Upper lobe of left lung (tissue), 6 donors: ENCODE results near the gene ORC1. TPM values are rescaled to one million over a fixed set of nuclear protein-coding genes. Genes with fewer than 3 reads are reported as not detected.
A peak's percentile ranks its signal among the peaks of the same experiment; 100 is the strongest.

Experiments
- ATAC-seq, 2 donors: fragments of 200-7000 bp; cut with Tn5 transposase; one replicate each; pipeline ENCODE4 v1.9.1; 2022; ENCODE audit warnings: mild to moderate bottlenecking in 2 of 2, moderate library complexity in 2 of 2; ENCODE audit not compliant: low FRiP score in 2 of 2
- DNase-seq, 2 donors: peaks; one replicate each; pipeline ENCODE4 v3.0.0-alpha.2; 2019 to 2020
- H3K27ac ChIP-seq, 4 donors: fragments of 200-600 bp; sonication (generic); one replicate each; pipeline ENCODE4 v1.5.1; 2016 to 2019
- H3K27me3 ChIP-seq, 4 donors: fragments of 200-600 bp; sonication (generic); one replicate each; pipeline ENCODE4 v1.5.1; 2017 to 2019
- H3K36me3 ChIP-seq, 4 donors: fragments of 200-600 bp; sonication (generic); one replicate each; pipeline ENCODE4 v1.5.1; 2016 to 2019
- H3K4me1 ChIP-seq, 4 donors: fragments of 200-600 bp; sonication (generic); one replicate each; pipeline ENCODE4 v1.5.1; 2018 to 2019
- H3K4me3 ChIP-seq, 4 donors: fragments of 200-600 bp; sonication (generic); one replicate each; pipeline ENCODE4 v1.5.1; 2017 to 2019; ENCODE audit warnings: mild to moderate bottlenecking in 2 of 4, moderate library complexity in 1 of 4
- H3K9me3 ChIP-seq, 4 donors: fragments of 200-600 bp; sonication (generic); one replicate each; pipeline ENCODE4 v1.5.1; 2018 to 2019
- CTCF ChIP-seq, 6 experiments: fragments of 450-650 bp in 4 of 6; fragments of 200-600 bp in 2 of 6; sonication (generic) in 2 of 6; IDR thresholded peaks; one replicate each; pipeline ENCODE4 v1.5.1; 2016 to 2019; ENCODE audit warnings: antibody characterized with exemption in 6 of 6
- EP300 ChIP-seq, 4 donors: sonication (generic); formaldehyde crosslinking; IDR thresholded peaks; one replicate each; pipeline ENCODE4 v1.5.1; 2017; ENCODE audit warnings: antibody characterized with exemption in 4 of 4, control low read depth in 2 of 4
- POLR2A ChIP-seq, 4 donors: fragments of 450-650 bp; IDR thresholded peaks; one replicate each; pipeline ENCODE4 v1.5.1; 2016 to 2017; ENCODE audit warnings: antibody characterized with exemption in 4 of 4, mild to moderate bottlenecking in 2 of 4
- POLR2AphosphoS5 ChIP-seq, 2 donors: sonication (generic); formaldehyde crosslinking; IDR thresholded peaks; one replicate each; pipeline ENCODE4 v1.5.1; 2017; ENCODE audit warnings: antibody characterized with exemption in 2 of 2
- WGBS, 2 donors: methylation state at CpG; one replicate each; pipeline ENCODE4 v1.1.5; 2017 to 2018; 5-methylcytosine and 5-hydroxymethylcytosine counted together
- total RNA-seq, 6 donors: library from RNA; depleted of rRNA in 4 of 6; stranded (reverse); fragments of >200 nt in 4 of 6; gene quantifications; one replicate each; pipeline versions ENCODE4 v1.1.0 to v1.2.1, GENCODE V29; 2016 to 2021
- donor health status: DM: no; HTN: no; CAD: no; lungs with moderate emphysema.
- donor health status: DM: no; HTN: yes; CAD: no; lungs with severe emphysema.

ORC1 gene
- total RNA-seq, 6 donors from 2014 or later = 0.22 to 1.1 (median 0.96) TPM

GRCh38 chr1:52416811-52417210, 12.6 kb upstream of the ORC1 start:
- H3K4me3 ChIP-seq = no peak overlapping the region
- H3K27me3 ChIP-seq = no peaks in the 10 kb centered on the region
- H3K27ac ChIP-seq = no peak overlapping the region
- 85 to 90% methylated on average over 2 of the region's 2 CpGs for WGBS, 2 donors
- no peaks in the 10 kb centered on the region for H3K4me1 ChIP-seq
- no peak for TF ChIP-seq POLR2A (IDR thresholded peaks at IDR 0.05)
- no peak for TF ChIP-seq CTCF (IDR thresholded peaks at IDR 0.05)
- DNase-seq = no peak
- no peak for ATAC-seq
- H3K9me3 ChIP-seq = no peaks in the 10 kb centered on the region
- H3K36me3 ChIP-seq = peaks cover 42 to 98% (median 70%) of the 10 kb centered on the region in 4 donors

GRCh38 chr1:52414942-52415341, 10.7 kb upstream of the ORC1 start:
- DNase-seq = no peak
- ATAC-seq = no peak
- H3K36me3 ChIP-seq = peaks cover 54 to 100% (median 87%) of the 10 kb centered on the region in 4 donors
- H3K27ac ChIP-seq = no peak overlapping the region
- H3K4me1 ChIP-seq = no peaks in the 10 kb centered on the region
- H3K4me3 ChIP-seq = no peak overlapping the region
- no peaks in the 10 kb centered on the region for H3K27me3 ChIP-seq
- TF ChIP-seq POLR2AphosphoS5 (IDR thresholded peaks at IDR 0.05) (no peak), EP300 (IDR thresholded peaks at IDR 0.05) (no peak), POLR2A (IDR thresholded peaks at IDR 0.05) (no peak), CTCF (IDR thresholded peaks at IDR 0.05) (no peak)
- H3K9me3 ChIP-seq = no peaks in the 10 kb centered on the region

- Histone ChIP-seq H3K27ac (no peak overlapping the region), H3K4me1 (no peaks in the 10 kb centered on the region), H3K36me3 (peaks cover 62 to 100% (median 93%) of the 10 kb centered on the region in 4 donors), H3K9me3 (no peaks in the 10 kb centered on the region), H3K4me3 (no peak overlapping the region), H3K27me3 (no peaks in the 10 kb centered on the region)
- ATAC-seq (no peak), DNase-seq (no peak)
- 95 to 98% methylated on average over 10 of the region's 10 CpGs for WGBS, 2 donors
- TF ChIP-seq POLR2A (IDR thresholded peaks at IDR 0.05) (no peak), CTCF (IDR thresholded peaks at IDR 0.05) (no peak), EP300 (IDR thresholded peaks at IDR 0.05) (no peak), POLR2AphosphoS5 (IDR thresholded peaks at IDR 0.05) (no peak)
Observed at GRCh38 chr1:52413410-52413989, 9.3 kb upstream of the ORC1 start.

GRCh38 chr1:52404975-52405338, 734 bp upstream of the ORC1 start:
- H3K9me3 ChIP-seq = no peaks in the 10 kb centered on the region
- H3K27ac ChIP-seq = peak overlapping the region; percentile 86 to 96 (median 90)
- peaks cover 20 to 27% (median 26%) of the 10 kb centered on the region in 4 donors for H3K4me1 ChIP-seq
- ATAC-seq (no peak), DNase-seq (no peak)
- TF ChIP-seq CTCF (IDR thresholded peaks at IDR 0.05) = no peak
- no peak for TF ChIP-seq POLR2A (IDR thresholded peaks at IDR 0.05)
- no peak for TF ChIP-seq EP300 (IDR thresholded peaks at IDR 0.05)
- TF ChIP-seq POLR2AphosphoS5 (IDR thresholded peaks at IDR 0.05) = no peak
- 4% methylated on average over 7 to 8 of the region's 8 CpGs for WGBS, 2 donors
- peaks cover 12 to 42% (median 22%) of the 10 kb centered on the region in 4 donors for H3K36me3 ChIP-seq
- no peaks in the 10 kb centered on the region for H3K27me3 ChIP-seq
- H3K4me3 ChIP-seq = peak overlapping the region; percentile 68 to 84 (median 82)

GRCh38 chr1:52403566-52404115, 582 bp downstream of the ORC1 start:
- Histone ChIP-seq H3K36me3 (peaks cover 4 to 29% (median 11%) of the 10 kb centered on the region in 4 donors), H3K4me1 (peaks cover 20 to 27% (median 26%) of the 10 kb centered on the region in 4 donors), H3K9me3 (no peaks in the 10 kb centered on the region), H3K27me3 (no peaks in the 10 kb centered on the region), H3K27ac (peak overlapping the region; percentile 86 to 96 (median 90)), H3K4me3 (peak overlapping the region; percentile 68 to 84 (median 82))
- ATAC-seq (peak; percentile 52 to 65), DNase-seq (peak in 1 of 2 donors; percentile 25)
- WGBS, 2 donors = 1% methylated on average over 16 of the region's 16 CpGs
- no peak for TF ChIP-seq EP300 (IDR thresholded peaks at IDR 0.05)
- no peak for TF ChIP-seq POLR2A (IDR thresholded peaks at IDR 0.05)
- TF ChIP-seq POLR2AphosphoS5 (IDR thresholded peaks at IDR 0.05) = no peak
- no peak for TF ChIP-seq CTCF (IDR thresholded peaks at IDR 0.05)
